IMR-90 (cell line): ENCODE measurements around the gene AURKA. TPM values are rescaled to one million over a fixed set of nuclear protein-coding genes. Genes with fewer than 3 reads are reported as not detected.

ENCODE experiments used
- ATAC-seq: fragments of 200-7000 bp; cut with Tn5 transposase; 2 replicates; pipeline ENCODE4 v1.9.1; 2020; ENCODE audit warnings: low read depth, mild to moderate bottlenecking, moderate library complexity
- BruUV-seq: library from RNA; stranded (reverse); fragments of 400-500 nt; replicated peaks from 2 replicates; lab custom pipeline; 2021; lab: Mats Ljungman, UMichigan
- CTCF ChIA-PET: fragments of 300-600 bp; formaldehyde crosslinking; extraction: SDS; loops from one replicate; lab custom pipeline; 2021; ENCODE audit warnings: antibody characterized with exemption; lab: Yijun Ruan, JAX
- POLR2A ChIA-PET: fragments of 300-600 bp; sonication (Branson Sonifier 250); formaldehyde crosslinking; loops from one replicate; lab custom pipeline; 2022; ENCODE audit warnings: antibody characterized with exemption; ENCODE audit not compliant: unreplicated experiment; lab: Charles Lee
- DNase-seq: peaks from one replicate; pipeline ENCODE4 v3.0.0; 2013
- H2AFZ ChIP-seq: replicated peaks from 2 replicates; pipeline ENCODE3; 2013; ENCODE audit warnings: low read length, mild to moderate bottlenecking; ENCODE audit not compliant: poor library complexity
- H2AK5ac ChIP-seq: 2 replicates; pipeline ENCODE4 v1.6.1; 2013; ENCODE audit warnings: low read depth, low read length, inconsistent platforms
- H2AK9ac ChIP-seq: replicated peaks from 2 replicates; pipeline ENCODE3; 2013; ENCODE audit warnings: mild to moderate bottlenecking, low read depth, low read length, moderate library complexity; ENCODE audit not compliant: poor library complexity
- H2BK120ac ChIP-seq: 2 replicates; pipeline ENCODE4 v1.6.1; 2013; ENCODE audit warnings: low read depth, low read length, inconsistent platforms
- H2BK15ac ChIP-seq: 3 replicates; pipeline ENCODE4 v1.6.1; 2013; ENCODE audit warnings: low read depth, low read length, inconsistent platforms
- H2BK20ac ChIP-seq: 2 replicates; pipeline ENCODE4 v1.6.1; 2013; ENCODE audit warnings: low read depth, mild to moderate bottlenecking, inconsistent platforms, low read length, moderate library complexity
- H2BK5ac ChIP-seq: 2 replicates; pipeline ENCODE4 v1.6.1; 2013; ENCODE audit warnings: mild to moderate bottlenecking, low read depth, low read length, inconsistent platforms; ENCODE audit not compliant: poor library complexity, severe bottlenecking
- H3K14ac ChIP-seq: replicated peaks from 2 replicates; pipeline ENCODE4 v1.6.1; 2013; ENCODE audit warnings: low read depth, low read length, inconsistent platforms
- H3K18ac ChIP-seq: 2 replicates; pipeline ENCODE4 v1.6.1; 2013; ENCODE audit warnings: low read depth, low read length, control low read depth
- H3K23ac ChIP-seq: 2 replicates; pipeline ENCODE4 v1.6.1; 2013; ENCODE audit warnings: low read depth, low read length, inconsistent platforms
- H3K27ac ChIP-seq: 2 replicates; pipeline ENCODE4 v1.5.1; 2013; ENCODE audit warnings: mild to moderate bottlenecking, control low read depth, low read length; ENCODE audit not compliant: insufficient read depth
- H3K27me3 ChIP-seq: 2 replicates; pipeline ENCODE4 v1.6.1; 2013; ENCODE audit warnings: low read length; ENCODE audit not compliant: control insufficient read depth, insufficient read depth
- H3K36me3 ChIP-seq: 2 replicates; pipeline ENCODE4 v1.6.1; 2013; ENCODE audit warnings: low read length, mixed read lengths; ENCODE audit not compliant: control insufficient read depth, insufficient read depth
- H3K4ac ChIP-seq: 2 replicates; pipeline ENCODE4 v1.6.1; 2013; ENCODE audit warnings: low read depth, low read length, inconsistent platforms
- H3K4me1 ChIP-seq: 2 replicates; pipeline ENCODE4 v1.6.1; 2013; ENCODE audit warnings: low read length, mixed read lengths; ENCODE audit not compliant: control insufficient read depth, insufficient read depth
- H3K4me2 ChIP-seq: 2 replicates; pipeline ENCODE4 v1.6.1; 2013; ENCODE audit warnings: low read depth, mild to moderate bottlenecking, control low read depth, low read length, moderate library complexity
- H3K4me3 ChIP-seq: 2 replicates; pipeline ENCODE4 v1.5.1; 2013; ENCODE audit warnings: low read depth, mild to moderate bottlenecking, control low read depth, low read length, moderate library complexity; ENCODE audit not compliant: insufficient read depth
- H3K56ac ChIP-seq: 2 replicates; pipeline ENCODE4 v1.6.1; 2013; ENCODE audit warnings: low read length, inconsistent platforms; ENCODE audit not compliant: insufficient read depth; ENCODE audit errors: extremely low read depth
- H3K79me1 ChIP-seq, 2 experiments: 2 replicates each; pipeline ENCODE4 v1.6.1; 2013; ENCODE audit warnings: low read length in 2 of 2, inconsistent platforms in 1 of 2, low read depth in 1 of 2
- H3K9ac ChIP-seq: 2 replicates; pipeline ENCODE4 v1.6.1; 2013; ENCODE audit warnings: low read depth, low read length, control low read depth
- H3K9me1 ChIP-seq: 2 replicates; pipeline ENCODE4 v1.6.1; 2013; ENCODE audit warnings: low read length, inconsistent platforms; ENCODE audit not compliant: insufficient read depth
- H3K9me3 ChIP-seq: 2 replicates; pipeline ENCODE4 v1.6.1; 2013; ENCODE audit warnings: low read length; ENCODE audit not compliant: control insufficient read depth, insufficient read depth
- H4K20me1 ChIP-seq: 2 replicates; pipeline ENCODE4 v1.6.1; 2013; ENCODE audit warnings: low read length, inconsistent platforms; ENCODE audit not compliant: insufficient read depth
- H4K5ac ChIP-seq: 2 replicates; pipeline ENCODE4 v1.6.1; 2013; ENCODE audit warnings: mild to moderate bottlenecking, low read depth, low read length, control low read depth
- H4K8ac ChIP-seq, 2 experiments: 2 replicates each; pipeline ENCODE4 v1.6.1; 2013; ENCODE audit warnings: low read depth in 2 of 2, low read length in 2 of 2, control low read depth in 1 of 2, inconsistent platforms in 1 of 2
- H4K91ac ChIP-seq: 2 replicates; pipeline ENCODE4 v1.6.1; 2013; ENCODE audit warnings: low read depth, low read length, inconsistent platforms; ENCODE audit not compliant: insufficient read depth
- ELK1 ChIP-seq: fragments of 150-350 bp; IDR thresholded peaks from 2 replicates; pipeline ENCODE4 v1.6.1; 2016; ENCODE audit warnings: low read depth, mild to moderate bottlenecking, low read length, moderate library complexity, borderline replicate concordance
- MAFK ChIP-seq: IDR thresholded peaks from 2 replicates; pipeline ENCODE4 v1.6.1; 2012; ENCODE audit warnings: low read depth, low read length, improper control_type of control experiment
- MAZ ChIP-seq: IDR thresholded peaks from 2 replicates; pipeline ENCODE4 v1.6.1; 2012; ENCODE audit warnings: low read depth, mild to moderate bottlenecking, low read length, improper control_type of control experiment, moderate library complexity, borderline replicate concordance
- WGBS, 2 experiments: methylation state at CpG; one replicate each; pipeline versions ENCODE4 v1.1.5 to v1.1.7; 2013; ENCODE audit warnings: missing lambda C conversion rate in 2 of 2; ENCODE audit not compliant: insufficient read length in 1 of 2; ENCODE audit errors: extremely low coverage in 2 of 2; 5-methylcytosine and 5-hydroxymethylcytosine counted together
- dilution Hi-C: fragments of 300-500 bp; cut with HindIII; formaldehyde crosslinking; loops from one replicate; pipeline ENCODE4 v1.14.3; 2018; ENCODE audit warnings: low sequenced_read_pairs; ENCODE audit not compliant: unreplicated experiment
- in situ Hi-C: fragments of 300-500 bp; cut with MboI; formaldehyde crosslinking; loops from 3 replicates; pipeline ENCODE4 v1.14.3; 2019; ENCODE audit warnings: low sequenced_read_pairs, inconsistent platforms, mixed read lengths
- intact Hi-C: fragments of 100-400 bp; cut with micrococcal nuclease; formaldehyde crosslinking; loops from 2 replicates; pipeline ENCODE4 v1.10.0; 2022
- polyA plus RNA-seq, 3 experiments: library from polyadenylated mRNA; depleted of rRNA; stranded (reverse); fragments of >200 nt; gene quantifications; 2 replicates each; pipeline ENCODE4 v1.2.3, GENCODE V29; 2012; ENCODE audit warnings: low replicate concordance in 1 of 3
- total RNA-seq: library from RNA; depleted of rRNA; stranded (reverse); fragments of >200 nt; gene quantifications from 2 replicates; pipeline ENCODE4 v1.2.3, GENCODE V29; 2012
- TF ChIP-seq, protein P1 (sequence below): fragments of 150-350 bp; IDR thresholded peaks from 2 replicates; pipeline ENCODE4 v1.6.1; 2017; ENCODE audit warnings: mild to moderate bottlenecking, antibody characterized with exemption, low read length, low read depth

The AURKA gene
- total and polyA plus RNA-seq, 2 of the 4 experiments (the other 2 are of a cell fraction): 68.0 to 83.3 TPM

DNA sequence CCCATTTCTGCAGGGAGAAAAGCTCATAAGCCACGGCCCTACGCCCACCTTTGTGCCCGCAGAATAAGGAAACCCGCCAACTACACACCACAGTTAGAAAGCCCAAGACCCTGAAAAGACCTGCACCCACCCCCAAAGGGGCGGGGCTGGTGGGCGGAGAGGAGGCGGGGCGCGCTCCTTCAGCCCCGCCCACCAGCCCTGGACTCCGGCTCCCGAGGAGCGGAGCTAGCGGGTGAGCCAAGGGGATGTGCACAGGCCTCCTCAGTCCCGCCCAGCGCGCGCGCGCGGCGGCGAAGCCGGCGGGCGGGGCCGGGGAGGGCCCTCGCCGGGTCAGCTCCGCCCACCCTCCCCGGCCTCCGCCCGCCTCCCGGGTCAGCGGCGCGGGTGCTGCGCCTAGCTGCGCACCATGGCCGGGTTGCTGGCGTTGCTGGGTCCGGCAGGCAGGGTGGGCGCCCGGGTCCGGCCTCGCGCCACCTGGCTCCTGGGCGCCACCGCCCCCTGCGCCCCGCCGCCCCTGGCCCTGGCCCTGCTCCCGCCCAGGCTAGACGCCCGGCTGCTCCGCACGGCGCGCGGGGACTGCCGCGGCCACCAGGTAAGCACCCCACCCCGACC is 33.3 kb downstream of the AURKA start, which contains the start of gene FAM210B:
FAM210B (plus strand) TSS at position 375 of the 612 bp plus-strand sequence; CDS start at position 407, 32 bp downstream.
- dilution Hi-C loops: no loop called here

More for the DNA sequence above, 33.3 kb downstream of the AURKA start, which contains the start of gene FAM210B:
- intact Hi-C loops: no loop called here
- Histone ChIP-seq H2BK15ac (no peak within 1 kb of the TSS; the same call in 2 of the 3 replicates), H3K14ac (peak within 1 kb of the TSS; percentile 42), H4K8ac (peak within 1 kb of the TSS; percentile 40 to 90; a peak in 3 of 4 replicates), H4K20me1 (peaks cover 4% of the 10 kb centered on the region; the same call in 1 of the 2 replicates), H2BK120ac (peak within 1 kb of the TSS; percentile 4; the same call in 1 of the 2 replicates), H3K79me1 (peaks cover 29 to 36% of the 10 kb centered on the region in 2 experiments), H3K23ac (peak within 1 kb of the TSS; percentile 92), H3K56ac (peak within 1 kb of the TSS; percentile 66), H3K4me1 (peaks cover 8% of the 10 kb centered on the region), H2AK9ac (peak within 1 kb of the TSS; percentile 94), H4K91ac (peak within 1 kb of the TSS; percentile 71), H3K36me3 (0 out of 2 replicates have a peak, but pooled peaks cover 1% of the 10 kb centered on the region), H3K9me3 (no peaks in the 10 kb centered on the region), H2BK5ac (peak within 1 kb of the TSS; percentile 53), H3K4me2 (peak within 1 kb of the TSS; percentile 96), H3K4me3 (peak within 1 kb of the TSS; percentile 77), H3K18ac (peak within 1 kb of the TSS; percentile 27), H3K27me3 (no peaks in the 10 kb centered on the region), H3K9me1 (peaks cover 13% of the 10 kb centered on the region), H3K4ac (peak within 1 kb of the TSS; percentile 74), H4K5ac (peak within 1 kb of the TSS; percentile 14), H2BK20ac (no peak within 1 kb of the TSS), H3K27ac (peak within 1 kb of the TSS; percentile 51), H2AFZ (peak within 1 kb of the TSS; percentile 96), H2AK5ac (peak within 1 kb of the TSS; percentile 7), H3K9ac (peak within 1 kb of the TSS; percentile 91)
- in situ Hi-C loops: loop anchor here (25.0 kb wide), 1 partner anchor 429 kb away; no protein-coding TSS in a partner anchor
- TF ChIP-seq, protein P1, sequence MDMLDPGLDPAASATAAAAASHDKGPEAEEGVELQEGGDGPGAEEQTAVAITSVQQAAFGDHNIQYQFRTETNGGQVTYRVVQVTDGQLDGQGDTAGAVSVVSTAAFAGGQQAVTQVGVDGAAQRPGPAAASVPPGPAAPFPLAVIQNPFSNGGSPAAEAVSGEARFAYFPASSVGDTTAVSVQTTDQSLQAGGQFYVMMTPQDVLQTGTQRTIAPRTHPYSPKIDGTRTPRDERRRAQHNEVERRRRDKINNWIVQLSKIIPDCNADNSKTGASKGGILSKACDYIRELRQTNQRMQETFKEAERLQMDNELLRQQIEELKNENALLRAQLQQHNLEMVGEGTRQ: no peak
- no peak for TF ChIP-seq MAFK
- no peak for TF ChIP-seq ELK1
- peak; percentile 64; the same call in 1 of the 2 replicates for TF ChIP-seq MAZ
- 3% methylated on average over 16 of the region's 63 CpGs; no CpG with 5 or more reads in 1 of the 2 experiments for WGBS, 2 experiments
- ChIA-PET CTCF (interaction anchor here (0.5 to 1.0 kb wide), 3 partner anchors 9 to 76 kb away, joined by 3 to 4 read pairs (median 3); no protein-coding TSS in a partner anchor), POLR2A (no interaction called here)
- DNase-seq (peak; percentile 87), ATAC-seq (peak; percentile 99)
- BruUV-seq: no TSS peak
